AG04450 (cell line): Measurements from ENCODE around the gene POLR3A. TPM values are rescaled to one million over a fixed set of nuclear protein-coding genes. Genes with fewer than 3 reads are reported as not detected.

Source experiments
- CTCF ChIA-PET: fragments of 300-600, 350-600 bp; formaldehyde crosslinking; extraction: SDS; loops from one replicate; lab custom pipeline; 2022; ENCODE audit warnings: antibody characterized with exemption, inconsistent platforms; lab: Charles Lee
- POLR2A ChIA-PET: fragments of 350-600 bp; formaldehyde crosslinking; extraction: SDS; loops from one replicate; lab custom pipeline; 2021; ENCODE audit warnings: antibody characterized with exemption, inconsistent platforms; lab: Yijun Ruan, JAX
- DNase-seq: peaks from one replicate; pipeline ENCODE4 v3.0.0-alpha.2; 2011; ENCODE audit warnings: low read depth, low spot score
- H3K27ac ChIP-seq: one replicate; pipeline ENCODE4 v1.5.1; 2012; ENCODE audit warnings: low read depth, low read length, control low read depth
- H3K27me3 ChIP-seq: one replicate; pipeline ENCODE4 v1.6.0; 2012; ENCODE audit warnings: low read length; ENCODE audit not compliant: control insufficient read depth, insufficient read depth
- H3K4me3 ChIP-seq: 2 replicates; pipeline ENCODE4 v1.5.1; 2011; ENCODE audit warnings: mild to moderate bottlenecking, low read depth, low read length, control low read depth
- H3K9me3 ChIP-seq: 2 replicates; pipeline ENCODE4 v1.5.1; 2012; ENCODE audit warnings: low read length; ENCODE audit not compliant: control insufficient read depth, insufficient read depth
- CTCF ChIP-seq: IDR thresholded peaks from 2 replicates; pipeline ENCODE4 v1.5.1; 2011; ENCODE audit warnings: low read depth, low read length, control low read depth, inconsistent platforms
- polyA plus RNA-seq: library from polyadenylated mRNA; depleted of rRNA; stranded (reverse); fragments of >200 nt; gene quantifications from 2 replicates; pipeline ENCODE4 v1.2.3, GENCODE V29; 2011

The POLR3A gene
- polyA plus RNA-seq, 1 experiment = 16.3 TPM

GRCh38 chr10:77926566-77927401, 102.5 kb downstream of the POLR3A start, which contains the start of gene DLG5:
Gene DLG5 (minus strand): TSS chr10:77926755. CDS start chr10:77926520, 235 bp downstream.
- no peak for TF ChIP-seq CTCF
- Histone ChIP-seq H3K27ac (peak within 1 kb of the TSS; percentile 34), H3K9me3 (no peaks in the 10 kb centered on the region), H3K4me3 (peak within 1 kb of the TSS; percentile 83), H3K27me3 (no peaks in the 10 kb centered on the region)
- no peak for DNase-seq
- POLR2A ChIA-PET = interaction anchor here (1.6 to 3.9 kb wide), 2 partner anchors 13 to 45 kb away, joined by 4 to 13 read pairs; no protein-coding TSS in a partner anchor
- CTCF ChIA-PET = interaction anchor here (0.6 kb wide), 1 partner anchor 535 kb away, joined by 3 read pairs; no protein-coding TSS in a partner anchor

GRCh38 chr10:77925795-77926565, 103.3 kb downstream of the POLR3A start:
- POLR2A ChIA-PET = interaction anchor here (1.2 to 3.9 kb wide), 3 partner anchors 14 to 79 kb away, joined by 3 to 13 read pairs (median 4); no protein-coding TSS in a partner anchor
- CTCF ChIA-PET = interaction anchor here (0.6 kb wide), 1 partner anchor 534 kb away, joined by 3 read pairs; no protein-coding TSS in a partner anchor
- no peak for DNase-seq
- Histone ChIP-seq H3K4me3 (peak overlapping the region; percentile 83), H3K9me3 (no peaks in the 10 kb centered on the region), H3K27me3 (no peaks in the 10 kb centered on the region), H3K27ac (peak overlapping the region; percentile 34)
- TF ChIP-seq CTCF = no peak

DNA sequence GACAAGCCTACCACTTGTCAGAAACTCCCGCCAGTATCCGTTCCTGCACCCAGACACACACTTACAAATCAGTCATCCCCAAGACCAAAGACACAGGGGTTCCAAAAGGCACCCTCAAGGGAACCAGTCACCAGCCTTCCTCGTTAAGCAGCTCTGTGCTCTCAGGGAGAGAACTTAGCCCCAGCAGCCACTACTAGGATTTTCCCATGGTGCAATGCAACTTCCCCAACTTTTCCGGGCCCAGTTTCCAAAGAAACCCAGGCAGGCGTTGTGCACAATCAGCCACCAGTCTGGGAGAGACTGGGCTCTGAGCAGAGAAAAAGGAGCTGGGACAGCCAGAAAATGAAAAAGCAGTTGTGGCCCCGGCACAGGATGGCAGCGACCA, 103.9 kb downstream of the POLR3A start:
- H3K27me3 ChIP-seq = no peaks in the 10 kb centered on the region
- POLR2A ChIA-PET = interaction anchor here (1.2 to 3.9 kb wide), 3 partner anchors 15 to 79 kb away, joined by 3 to 13 read pairs (median 4); no protein-coding TSS in a partner anchor
- no peaks in the 10 kb centered on the region for H3K9me3 ChIP-seq
- H3K27ac ChIP-seq = peak overlapping the region; percentile 34
- no peak for DNase-seq
- H3K4me3 ChIP-seq = peak overlapping the region; percentile 83
- no peak for TF ChIP-seq CTCF
- CTCF ChIA-PET = no interaction called here

DNA sequence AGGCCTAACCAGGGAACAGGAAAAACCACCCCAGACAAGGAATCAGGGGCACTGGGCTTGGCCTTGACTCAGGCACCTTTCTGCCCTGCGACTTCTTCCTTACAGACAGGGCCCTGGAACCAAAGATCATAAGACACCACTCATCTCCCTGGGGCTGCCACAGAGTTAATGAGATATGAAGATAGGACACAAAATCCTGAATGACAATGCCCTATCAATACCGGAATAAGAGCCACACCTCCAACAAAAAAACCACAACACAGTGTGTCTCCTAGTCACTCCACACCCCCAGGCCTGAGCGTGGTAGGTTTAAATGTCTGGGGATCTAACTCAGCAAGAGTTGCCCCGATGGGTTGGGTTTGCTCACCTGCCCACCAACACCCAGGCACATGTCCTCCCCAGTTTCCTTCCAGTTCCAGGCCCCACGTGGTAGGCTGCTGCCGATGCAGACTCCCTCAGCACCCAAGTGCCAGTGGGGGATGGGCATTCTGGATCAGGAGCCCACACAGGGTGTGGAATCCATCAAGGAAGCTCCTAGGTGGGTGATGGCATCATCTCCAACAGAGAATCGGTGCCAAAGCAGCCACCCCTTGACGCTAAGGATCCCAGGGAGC, 106.6 kb downstream of the POLR3A start:
- Histone ChIP-seq H3K27me3 (no peaks in the 10 kb centered on the region), H3K9me3 (no peaks in the 10 kb centered on the region), H3K27ac (no peak overlapping the region), H3K4me3 (no peak overlapping the region)
- ChIA-PET CTCF (no interaction called here), POLR2A (no interaction called here)
- no peak for TF ChIP-seq CTCF
- DNase-seq = no peak
